GM15510 (cell line): Measurements from ENCODE around the gene ACBD7.

ENCODE experiments used
- POLR2A ChIP-seq: IDR thresholded peaks from 3 replicates; pipeline ENCODE4 v1.6.1; 2011; ENCODE audit warnings: borderline replicate concordance; ENCODE audit not compliant: insufficient read length; ENCODE audit errors: extremely low read depth

The ACBD7 gene

GRCh38 chr10:15053061-15053460, 35.5 kb downstream of the ACBD7 start:
- no peak for TF ChIP-seq POLR2A

GRCh38 chr10:15052121-15052520, 36.5 kb downstream of the ACBD7 start:
- no peak for TF ChIP-seq POLR2A

GRCh38 chr10:15049533-15049932, 39.0 kb downstream of the ACBD7 start:
- no peak for TF ChIP-seq POLR2A

- no peak for TF ChIP-seq POLR2A
Observed at GRCh38 chr10:15046626-15047025, 42.0 kb downstream of the ACBD7 start.

- no peak for TF ChIP-seq POLR2A
Observed at GRCh38 chr10:15045380-15045779, 43.2 kb downstream of the ACBD7 start.

GRCh38 chr10:15043674-15044073, 44.9 kb downstream of the ACBD7 start, which contains the start of gene OLAH:
Gene OLAH, plus strand, starts transcription at chr10:15043943. Its CDS starts 3,346 bp downstream, at chr10:15047289.
- TF ChIP-seq POLR2A, result no peak

GRCh38 chr10:15038416-15038815, 50.2 kb downstream of the ACBD7 start:
- no peak for TF ChIP-seq POLR2A

- TF ChIP-seq POLR2A, result no peak
Observed at GRCh38 chr10:15037691-15038090, 50.9 kb downstream of the ACBD7 start.

GRCh38 chr10:15035385-15036301, 52.9 kb downstream of the ACBD7 start:
- no peak for TF ChIP-seq POLR2A

- no peak for TF ChIP-seq POLR2A
Observed at GRCh38 chr10:15027741-15028140, 60.8 kb downstream of the ACBD7 start.
